Upper lobe of left lung (tissue), 4 donors: ENCODE measurements around the gene RNPS1.

ENCODE experiments used
- CTCF ChIP-seq, 6 experiments: fragments of 450-650 bp in 4 of 6; fragments of 200-600 bp in 2 of 6; sonication (generic) in 2 of 6; IDR thresholded peaks; one replicate each; pipeline ENCODE4 v1.5.1; 2016 to 2019; ENCODE audit warnings: antibody characterized with exemption in 6 of 6
- EP300 ChIP-seq, 4 donors: sonication (generic); formaldehyde crosslinking; IDR thresholded peaks; one replicate each; pipeline ENCODE4 v1.5.1; 2017; ENCODE audit warnings: antibody characterized with exemption in 4 of 4, control low read depth in 2 of 4
- POLR2A ChIP-seq, 4 donors: fragments of 450-650 bp; IDR thresholded peaks; one replicate each; pipeline ENCODE4 v1.5.1; 2016 to 2017; ENCODE audit warnings: antibody characterized with exemption in 4 of 4, mild to moderate bottlenecking in 2 of 4

GRCh38 chr16:2270070-2270462 lies 2.1 kb upstream of the RNPS1 start:
- no peak for TF ChIP-seq CTCF (IDR thresholded peaks at IDR 0.05)
- no peak for TF ChIP-seq POLR2A (IDR thresholded peaks at IDR 0.05)
- no peak for TF ChIP-seq EP300 (IDR thresholded peaks at IDR 0.05)
